Ramos (cell line): Measurements from ENCODE around the gene SLC35G3.

Source experiments
- in situ Hi-C: fragments of 300-500 bp; cut with MboI; formaldehyde crosslinking; loops from one replicate; pipeline ENCODE4 v1.14.3; 2022; ENCODE audit warnings: low sequenced_read_pairs; ENCODE audit not compliant: unreplicated experiment

The SLC35G3 gene

DNA sequence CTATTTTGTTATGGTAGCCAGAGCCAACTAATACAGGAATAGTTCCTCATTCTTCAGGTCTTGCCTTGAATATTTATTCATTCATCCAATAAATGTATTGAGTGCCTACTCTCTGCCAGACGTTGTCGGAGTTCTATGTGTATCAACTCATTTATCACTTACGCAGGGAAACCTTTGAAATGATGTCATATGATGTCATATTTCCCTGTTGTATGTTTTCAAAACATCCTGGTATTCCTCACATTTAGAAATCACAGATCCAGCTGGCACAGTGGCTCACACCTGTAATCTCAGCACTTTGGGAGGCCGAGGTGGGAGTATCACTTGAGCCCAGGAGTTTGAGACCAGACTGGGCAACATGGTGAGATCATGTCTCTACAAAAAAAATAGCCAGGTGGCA is 49.4 kb downstream of the SLC35G3 start:
- in situ Hi-C loops, result no loop called here
